B cell (primary cell): ENCODE measurements around the gene OR2T4.

Source experiments
- EZH2 ChIP-seq: IDR thresholded peaks from 2 replicates; pipeline ENCODE4 v1.6.1; 2012; ENCODE audit warnings: borderline replicate concordance, low read depth, mild to moderate bottlenecking, moderate library complexity, low read length; ENCODE audit not compliant: insufficient read depth, poor library complexity, severe bottlenecking
- TF ChIP-seq, protein P1 (sequence below): fragments of 200-600 bp; IDR thresholded peaks from one replicate; pipeline ENCODE4 v1.8.0; 2022; ENCODE audit warnings: antibody characterized with exemption, mild to moderate bottlenecking

- no peak for TF ChIP-seq EZH2
- TF ChIP-seq, protein P1, sequence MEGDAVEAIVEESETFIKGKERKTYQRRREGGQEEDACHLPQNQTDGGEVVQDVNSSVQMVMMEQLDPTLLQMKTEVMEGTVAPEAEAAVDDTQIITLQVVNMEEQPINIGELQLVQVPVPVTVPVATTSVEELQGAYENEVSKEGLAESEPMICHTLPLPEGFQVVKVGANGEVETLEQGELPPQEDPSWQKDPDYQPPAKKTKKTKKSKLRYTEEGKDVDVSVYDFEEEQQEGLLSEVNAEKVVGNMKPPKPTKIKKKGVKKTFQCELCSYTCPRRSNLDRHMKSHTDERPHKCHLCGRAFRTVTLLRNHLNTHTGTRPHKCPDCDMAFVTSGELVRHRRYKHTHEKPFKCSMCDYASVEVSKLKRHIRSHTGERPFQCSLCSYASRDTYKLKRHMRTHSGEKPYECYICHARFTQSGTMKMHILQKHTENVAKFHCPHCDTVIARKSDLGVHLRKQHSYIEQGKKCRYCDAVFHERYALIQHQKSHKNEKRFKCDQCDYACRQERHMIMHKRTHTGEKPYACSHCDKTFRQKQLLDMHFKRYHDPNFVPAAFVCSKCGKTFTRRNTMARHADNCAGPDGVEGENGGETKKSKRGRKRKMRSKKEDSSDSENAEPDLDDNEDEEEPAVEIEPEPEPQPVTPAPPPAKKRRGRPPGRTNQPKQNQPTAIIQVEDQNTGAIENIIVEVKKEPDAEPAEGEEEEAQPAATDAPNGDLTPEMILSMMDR, result peak; percentile 18
Measured at GRCh38 chr1:248404024-248404423, 42.6 kb downstream of the OR2T4 start.
